ENCODE results near the gene NELL1.

DNA sequence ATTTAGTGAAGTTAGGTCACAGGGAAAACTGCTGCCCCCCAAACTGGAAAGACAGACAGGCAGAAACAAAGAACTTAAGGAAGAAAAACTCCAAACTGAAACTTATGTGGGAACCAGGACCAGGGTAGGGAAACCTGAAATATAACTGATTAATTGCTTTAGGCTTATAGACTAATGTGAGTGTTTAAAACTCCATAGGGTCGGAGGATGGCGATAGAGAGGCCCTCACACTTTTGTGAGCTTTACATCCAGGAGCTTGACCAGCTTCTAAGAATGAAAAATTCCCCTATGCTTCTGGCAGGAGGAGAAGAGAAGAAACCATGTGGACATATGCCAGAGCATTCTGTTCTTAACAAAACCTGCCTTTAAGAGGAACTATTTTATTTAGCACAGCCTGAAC, 598.6 kb downstream of the NELL1 start:
- no peak for TF ChIP-seq POLR2A (IDR thresholded peaks at IDR 0.05)
- TF ChIP-seq, protein P1, sequence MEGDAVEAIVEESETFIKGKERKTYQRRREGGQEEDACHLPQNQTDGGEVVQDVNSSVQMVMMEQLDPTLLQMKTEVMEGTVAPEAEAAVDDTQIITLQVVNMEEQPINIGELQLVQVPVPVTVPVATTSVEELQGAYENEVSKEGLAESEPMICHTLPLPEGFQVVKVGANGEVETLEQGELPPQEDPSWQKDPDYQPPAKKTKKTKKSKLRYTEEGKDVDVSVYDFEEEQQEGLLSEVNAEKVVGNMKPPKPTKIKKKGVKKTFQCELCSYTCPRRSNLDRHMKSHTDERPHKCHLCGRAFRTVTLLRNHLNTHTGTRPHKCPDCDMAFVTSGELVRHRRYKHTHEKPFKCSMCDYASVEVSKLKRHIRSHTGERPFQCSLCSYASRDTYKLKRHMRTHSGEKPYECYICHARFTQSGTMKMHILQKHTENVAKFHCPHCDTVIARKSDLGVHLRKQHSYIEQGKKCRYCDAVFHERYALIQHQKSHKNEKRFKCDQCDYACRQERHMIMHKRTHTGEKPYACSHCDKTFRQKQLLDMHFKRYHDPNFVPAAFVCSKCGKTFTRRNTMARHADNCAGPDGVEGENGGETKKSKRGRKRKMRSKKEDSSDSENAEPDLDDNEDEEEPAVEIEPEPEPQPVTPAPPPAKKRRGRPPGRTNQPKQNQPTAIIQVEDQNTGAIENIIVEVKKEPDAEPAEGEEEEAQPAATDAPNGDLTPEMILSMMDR (IDR thresholded peaks at IDR 0.05 in 4 of 5, conservative IDR thresholded peaks at IDR 0.05 in 1 of 5), result no peak
